HEK293 (cell line): Measurements from ENCODE around the gene AARSD1.

Experiments
- HOXC10 ChIP-seq: sonication (generic); formaldehyde crosslinking; IDR thresholded peaks from 2 replicates; pipeline ENCODE4 v1.8.1; 2023; ENCODE audit warnings: mild to moderate bottlenecking, missing genetic modification reagents
- KLF1 ChIP-seq: fragments of 450-650 bp; formaldehyde crosslinking; IDR thresholded peaks from 2 replicates; pipeline ENCODE4 v1.5.1; 2016; ENCODE audit warnings: missing biosample characterization, missing genetic modification characterization
- KLF16 ChIP-seq: fragments of 450-650 bp; formaldehyde crosslinking; IDR thresholded peaks from 2 replicates; pipeline ENCODE4 v1.5.1; 2017; ENCODE audit warnings: missing biosample characterization, missing genetic modification characterization
- MEIS1 ChIP-seq: sonication (generic); formaldehyde crosslinking; IDR thresholded peaks from 2 replicates; pipeline ENCODE4 v1.8.1; 2022; ENCODE audit warnings: missing genetic modification reagents, mild to moderate bottlenecking, borderline replicate concordance
- OSR2 ChIP-seq: fragments of 450-650 bp; formaldehyde crosslinking; IDR thresholded peaks from 2 replicates; pipeline ENCODE4 v1.5.1; 2016; ENCODE audit warnings: missing biosample characterization, missing genetic modification characterization
- OVOL3 ChIP-seq: fragments of 450-650 bp; formaldehyde crosslinking; IDR thresholded peaks from 2 replicates; pipeline ENCODE4 v1.5.1; 2016; ENCODE audit warnings: missing biosample characterization, missing genetic modification characterization
- SP3 ChIP-seq: fragments of 450-650 bp; formaldehyde crosslinking; IDR thresholded peaks from 2 replicates; pipeline ENCODE4 v1.5.1; 2016; ENCODE audit warnings: missing biosample characterization, missing genetic modification characterization
- WT1 ChIP-seq: fragments of 450-650 bp; formaldehyde crosslinking; IDR thresholded peaks from 2 replicates; pipeline ENCODE4 v1.5.1; 2016; ENCODE audit warnings: missing biosample characterization, missing genetic modification characterization
- YY2 ChIP-seq: fragments of 450-650 bp; formaldehyde crosslinking; IDR thresholded peaks from 2 replicates; pipeline ENCODE4 v1.5.1; 2016; ENCODE audit warnings: missing biosample characterization, missing genetic modification characterization
- ZBTB1 ChIP-seq: fragments of 450-650 bp; formaldehyde crosslinking; IDR thresholded peaks from 2 replicates; pipeline ENCODE4 v1.5.1; 2016; ENCODE audit warnings: missing biosample characterization, missing genetic modification characterization
- ZBTB21 ChIP-seq: fragments of 450-650 bp; formaldehyde crosslinking; IDR thresholded peaks from 2 replicates; pipeline ENCODE4 v1.5.1; 2017; ENCODE audit warnings: missing biosample characterization, missing genetic modification characterization
- ZFP41 ChIP-seq: fragments of 450-650 bp; formaldehyde crosslinking; IDR thresholded peaks from 2 replicates; pipeline ENCODE4 v1.5.1; 2016; ENCODE audit warnings: missing biosample characterization, missing genetic modification characterization, borderline replicate concordance
- ZNF202 ChIP-seq: fragments of 450-650 bp; formaldehyde crosslinking; IDR thresholded peaks from 2 replicates; pipeline ENCODE4 v1.5.1; 2016; ENCODE audit warnings: missing biosample characterization, missing genetic modification characterization, borderline replicate concordance
- ZNF23 ChIP-seq: fragments of 450-650 bp; formaldehyde crosslinking; IDR thresholded peaks from 2 replicates; pipeline ENCODE4 v1.5.1; 2016; ENCODE audit warnings: missing biosample characterization, missing genetic modification characterization, borderline replicate concordance
- ZNF335 ChIP-seq: fragments of 450-650 bp; formaldehyde crosslinking; conservative IDR thresholded peaks from 2 replicates; pipeline ENCODE4 v1.5.1; 2016; ENCODE audit warnings: missing biosample characterization, missing genetic modification characterization
- ZNF350 ChIP-seq: fragments of 450-650 bp; formaldehyde crosslinking; IDR thresholded peaks from 2 replicates; pipeline ENCODE4 v1.5.0; 2017; ENCODE audit warnings: missing biosample characterization, mild to moderate bottlenecking, missing genetic modification characterization
- ZNF426 ChIP-seq: fragments of 450-650 bp; formaldehyde crosslinking; IDR thresholded peaks from 2 replicates; pipeline ENCODE4 v1.5.1; 2017; ENCODE audit warnings: missing biosample characterization, missing genetic modification characterization, mild to moderate bottlenecking, inconsistent platforms, moderate library complexity
- ZNF521 ChIP-seq: fragments of 450-650 bp; formaldehyde crosslinking; IDR thresholded peaks from 2 replicates; pipeline ENCODE4 v1.5.1; 2017; ENCODE audit warnings: missing biosample characterization, mild to moderate bottlenecking, missing genetic modification characterization
- ZNF600 ChIP-seq: fragments of 450-650 bp; formaldehyde crosslinking; IDR thresholded peaks from 2 replicates; pipeline ENCODE4 v1.5.1; 2016; ENCODE audit warnings: missing biosample characterization, missing genetic modification characterization
- ZNF626 ChIP-seq: fragments of 450-650 bp; sonication (Bioruptor Pico); formaldehyde crosslinking; IDR thresholded peaks from 2 replicates; pipeline ENCODE4 v1.5.1; 2018; ENCODE audit warnings: missing biosample characterization, missing genetic modification characterization, inconsistent platforms
- ZNF629 ChIP-seq: fragments of 450-650 bp; formaldehyde crosslinking; IDR thresholded peaks from 2 replicates; pipeline ENCODE4 v1.5.1; 2017; ENCODE audit warnings: missing biosample characterization, missing genetic modification characterization
- ZNF658 ChIP-seq: fragments of 450-650 bp; formaldehyde crosslinking; IDR thresholded peaks from 2 replicates; pipeline ENCODE4; 2016; ENCODE audit warnings: missing biosample characterization, missing genetic modification characterization
- ZNF76 ChIP-seq: fragments of 450-650 bp; formaldehyde crosslinking; IDR thresholded peaks from 2 replicates; pipeline ENCODE4; 2016; ENCODE audit warnings: low read depth, missing biosample characterization, missing genetic modification characterization, borderline replicate concordance
- ZXDB ChIP-seq: fragments of 450-650 bp; formaldehyde crosslinking; IDR thresholded peaks from 2 replicates; pipeline ENCODE4 v1.5.1; 2016; ENCODE audit warnings: missing biosample characterization, missing genetic modification characterization
- TF ChIP-seq, protein P1 (sequence below): fragments of 450-650 bp; formaldehyde crosslinking; IDR thresholded peaks from 2 replicates; pipeline ENCODE4 v1.5.1; 2017; ENCODE audit warnings: missing biosample characterization, missing genetic modification characterization
- TF ChIP-seq, protein P2 (sequence below): fragments of 450-650 bp; formaldehyde crosslinking; IDR thresholded peaks from 2 replicates; pipeline ENCODE4 v1.5.1; 2016; ENCODE audit warnings: missing biosample characterization, missing genetic modification characterization
- TF ChIP-seq, protein P3 (sequence below): fragments of 450-650 bp; formaldehyde crosslinking; IDR thresholded peaks from 2 replicates; pipeline ENCODE4 v1.5.1; 2016; ENCODE audit warnings: missing biosample characterization, missing genetic modification characterization
- TF ChIP-seq, protein P4 (sequence below): fragments of 450-650 bp; formaldehyde crosslinking; IDR thresholded peaks from 2 replicates; pipeline ENCODE4 v1.5.1; 2016; ENCODE audit warnings: missing biosample characterization, missing genetic modification characterization
- TF ChIP-seq, protein P5 (sequence below): fragments of 450-650 bp; formaldehyde crosslinking; IDR thresholded peaks from 2 replicates; pipeline ENCODE4 v1.5.1; 2016; ENCODE audit warnings: missing biosample characterization, missing genetic modification characterization

Gene AARSD1

DNA sequence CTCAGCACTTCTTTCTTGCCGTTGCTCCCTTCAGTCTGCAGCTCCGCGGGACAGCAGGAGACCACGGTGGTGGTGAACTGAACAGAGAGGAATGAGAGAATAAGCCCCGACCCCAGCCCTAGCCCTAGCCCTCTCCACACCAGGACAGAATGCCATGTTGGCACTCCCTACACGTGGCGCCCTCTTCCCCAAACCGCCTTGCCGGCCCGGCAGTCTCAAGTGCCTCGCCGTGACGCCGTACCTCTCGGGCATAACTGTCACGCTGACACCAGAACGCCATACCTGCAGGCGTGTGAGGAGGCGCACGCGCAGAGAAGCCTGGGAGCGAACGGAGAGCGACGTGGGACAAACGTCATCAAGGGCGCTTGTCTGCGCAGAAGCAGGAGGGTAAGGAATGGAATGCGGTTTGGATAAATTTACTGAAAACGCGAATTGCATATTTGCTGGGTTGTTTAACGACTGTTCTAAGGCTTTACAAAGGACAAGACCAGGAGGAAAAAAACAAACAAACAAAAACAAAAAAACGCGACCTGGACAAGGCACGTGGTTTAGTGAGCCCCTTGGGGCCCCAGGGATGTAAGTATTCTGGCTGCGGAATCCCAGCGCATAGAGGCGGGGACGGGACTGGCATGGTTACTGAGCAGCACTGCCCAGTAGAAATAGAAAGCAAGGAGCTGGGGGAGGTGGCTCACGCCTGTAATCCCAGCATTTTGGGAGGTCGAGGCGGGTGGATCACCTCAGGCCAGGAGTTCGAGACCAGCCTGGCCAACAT is at the start of gene AARSD1 (continued):
- TF ChIP-seq, protein P1, sequence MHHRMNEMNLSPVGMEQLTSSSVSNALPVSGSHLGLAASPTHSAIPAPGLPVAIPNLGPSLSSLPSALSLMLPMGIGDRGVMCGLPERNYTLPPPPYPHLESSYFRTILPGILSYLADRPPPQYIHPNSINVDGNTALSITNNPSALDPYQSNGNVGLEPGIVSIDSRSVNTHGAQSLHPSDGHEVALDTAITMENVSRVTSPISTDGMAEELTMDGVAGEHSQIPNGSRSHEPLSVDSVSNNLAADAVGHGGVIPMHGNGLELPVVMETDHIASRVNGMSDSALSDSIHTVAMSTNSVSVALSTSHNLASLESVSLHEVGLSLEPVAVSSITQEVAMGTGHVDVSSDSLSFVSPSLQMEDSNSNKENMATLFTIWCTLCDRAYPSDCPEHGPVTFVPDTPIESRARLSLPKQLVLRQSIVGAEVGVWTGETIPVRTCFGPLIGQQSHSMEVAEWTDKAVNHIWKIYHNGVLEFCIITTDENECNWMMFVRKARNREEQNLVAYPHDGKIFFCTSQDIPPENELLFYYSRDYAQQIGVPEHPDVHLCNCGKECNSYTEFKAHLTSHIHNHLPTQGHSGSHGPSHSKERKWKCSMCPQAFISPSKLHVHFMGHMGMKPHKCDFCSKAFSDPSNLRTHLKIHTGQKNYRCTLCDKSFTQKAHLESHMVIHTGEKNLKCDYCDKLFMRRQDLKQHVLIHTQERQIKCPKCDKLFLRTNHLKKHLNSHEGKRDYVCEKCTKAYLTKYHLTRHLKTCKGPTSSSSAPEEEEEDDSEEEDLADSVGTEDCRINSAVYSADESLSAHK (tag by site-specific recombination): peak; percentile 69; the same call in 1 of the 2 replicates
- 0 out of 2 replicates have a peak, but pooled peaks have one; percentile 27 for TF ChIP-seq WT1 (tag by site-specific recombination)
- no peak for TF ChIP-seq HOXC10 (CRISPR knock-in tag)
- TF ChIP-seq ZNF350: no peak
- no peak for TF ChIP-seq ZNF658 (tag by site-specific recombination)
- TF ChIP-seq ZBTB1 (tag by site-specific recombination): no peak
- TF ChIP-seq ZNF626 (tag by site-specific recombination): no peak
- peak; percentile 37; the same call in 1 of the 2 replicates for TF ChIP-seq KLF1 (tag by site-specific recombination)
- TF ChIP-seq ZNF629: peak; percentile 97
- no peak for TF ChIP-seq ZNF23 (tag by site-specific recombination)
- TF ChIP-seq OSR2 (tag by site-specific recombination): no peak
- peak; percentile 57 for TF ChIP-seq SP3
- TF ChIP-seq ZNF426 (tag by site-specific recombination): no peak
- TF ChIP-seq KLF16 (tag by site-specific recombination): no peak; the same call in 1 of the 2 replicates
- no peak for TF ChIP-seq MEIS1 (CRISPR knock-in tag)
- TF ChIP-seq ZNF202 (tag by site-specific recombination): no peak
- TF ChIP-seq, protein P2, sequence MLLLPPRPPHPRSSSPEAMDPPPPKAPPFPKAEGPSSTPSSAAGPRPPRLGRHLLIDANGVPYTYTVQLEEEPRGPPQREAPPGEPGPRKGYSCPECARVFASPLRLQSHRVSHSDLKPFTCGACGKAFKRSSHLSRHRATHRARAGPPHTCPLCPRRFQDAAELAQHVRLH (tag by site-specific recombination): 0 out of 2 replicates have a peak, but pooled peaks have one; percentile 15
- peak; percentile 99 for TF ChIP-seq ZNF335 (tag by site-specific recombination)
- peak; percentile 98 for TF ChIP-seq ZNF600 (tag by site-specific recombination)
- peak; percentile 38; the same call in 1 of the 2 replicates for TF ChIP-seq OVOL3
- TF ChIP-seq, protein P3, sequence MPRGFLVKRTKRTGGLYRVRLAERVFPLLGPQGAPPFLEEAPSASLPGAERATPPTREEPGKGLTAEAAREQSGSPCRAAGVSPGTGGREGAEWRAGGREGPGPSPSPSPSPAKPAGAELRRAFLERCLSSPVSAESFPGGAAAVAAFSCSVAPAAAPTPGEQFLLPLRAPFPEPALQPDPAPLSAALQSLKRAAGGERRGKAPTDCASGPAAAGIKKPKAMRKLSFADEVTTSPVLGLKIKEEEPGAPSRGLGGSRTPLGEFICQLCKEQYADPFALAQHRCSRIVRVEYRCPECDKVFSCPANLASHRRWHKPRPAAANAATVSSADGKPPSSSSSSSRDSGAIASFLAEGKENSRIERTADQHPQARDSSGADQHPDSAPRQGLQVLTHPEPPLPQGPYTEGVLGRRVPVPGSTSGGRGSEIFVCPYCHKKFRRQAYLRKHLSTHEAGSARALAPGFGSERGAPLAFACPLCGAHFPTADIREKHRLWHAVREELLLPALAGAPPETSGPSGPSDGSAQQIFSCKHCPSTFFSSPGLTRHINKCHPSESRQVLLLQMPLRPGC (tag by site-specific recombination): peak; percentile 86
- TF ChIP-seq, protein P4, sequence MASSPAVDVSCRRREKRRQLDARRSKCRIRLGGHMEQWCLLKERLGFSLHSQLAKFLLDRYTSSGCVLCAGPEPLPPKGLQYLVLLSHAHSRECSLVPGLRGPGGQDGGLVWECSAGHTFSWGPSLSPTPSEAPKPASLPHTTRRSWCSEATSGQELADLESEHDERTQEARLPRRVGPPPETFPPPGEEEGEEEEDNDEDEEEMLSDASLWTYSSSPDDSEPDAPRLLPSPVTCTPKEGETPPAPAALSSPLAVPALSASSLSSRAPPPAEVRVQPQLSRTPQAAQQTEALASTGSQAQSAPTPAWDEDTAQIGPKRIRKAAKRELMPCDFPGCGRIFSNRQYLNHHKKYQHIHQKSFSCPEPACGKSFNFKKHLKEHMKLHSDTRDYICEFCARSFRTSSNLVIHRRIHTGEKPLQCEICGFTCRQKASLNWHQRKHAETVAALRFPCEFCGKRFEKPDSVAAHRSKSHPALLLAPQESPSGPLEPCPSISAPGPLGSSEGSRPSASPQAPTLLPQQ (tag by site-specific recombination): no peak; the same call in none of the 2 replicates
- TF ChIP-seq ZXDB (tag by site-specific recombination): no peak; the same call in none of the 2 replicates
- TF ChIP-seq, protein P5, sequence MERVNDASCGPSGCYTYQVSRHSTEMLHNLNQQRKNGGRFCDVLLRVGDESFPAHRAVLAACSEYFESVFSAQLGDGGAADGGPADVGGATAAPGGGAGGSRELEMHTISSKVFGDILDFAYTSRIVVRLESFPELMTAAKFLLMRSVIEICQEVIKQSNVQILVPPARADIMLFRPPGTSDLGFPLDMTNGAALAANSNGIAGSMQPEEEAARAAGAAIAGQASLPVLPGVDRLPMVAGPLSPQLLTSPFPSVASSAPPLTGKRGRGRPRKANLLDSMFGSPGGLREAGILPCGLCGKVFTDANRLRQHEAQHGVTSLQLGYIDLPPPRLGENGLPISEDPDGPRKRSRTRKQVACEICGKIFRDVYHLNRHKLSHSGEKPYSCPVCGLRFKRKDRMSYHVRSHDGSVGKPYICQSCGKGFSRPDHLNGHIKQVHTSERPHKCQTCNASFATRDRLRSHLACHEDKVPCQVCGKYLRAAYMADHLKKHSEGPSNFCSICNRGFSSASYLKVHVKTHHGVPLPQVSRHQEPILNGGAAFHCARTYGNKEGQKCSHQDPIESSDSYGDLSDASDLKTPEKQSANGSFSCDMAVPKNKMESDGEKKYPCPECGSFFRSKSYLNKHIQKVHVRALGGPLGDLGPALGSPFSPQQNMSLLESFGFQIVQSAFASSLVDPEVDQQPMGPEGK: peak; percentile 62
- peak; percentile 90 for TF ChIP-seq ZNF76 (tag by site-specific recombination)
- no peak for TF ChIP-seq ZFP41 (tag by site-specific recombination)
- TF ChIP-seq ZNF521: no peak
- TF ChIP-seq YY2 (tag by site-specific recombination): peak; percentile 94
- peak; percentile 95 for TF ChIP-seq ZBTB21
